ENCODE results near the gene SYDE2. TPM values are rescaled to one million over a fixed set of nuclear protein-coding genes. Genes with fewer than 3 reads are reported as not detected.

Gene SYDE2
- total RNA-seq, 2 donors from 2014 or later = 15.4 to 21.8 TPM

DNA sequence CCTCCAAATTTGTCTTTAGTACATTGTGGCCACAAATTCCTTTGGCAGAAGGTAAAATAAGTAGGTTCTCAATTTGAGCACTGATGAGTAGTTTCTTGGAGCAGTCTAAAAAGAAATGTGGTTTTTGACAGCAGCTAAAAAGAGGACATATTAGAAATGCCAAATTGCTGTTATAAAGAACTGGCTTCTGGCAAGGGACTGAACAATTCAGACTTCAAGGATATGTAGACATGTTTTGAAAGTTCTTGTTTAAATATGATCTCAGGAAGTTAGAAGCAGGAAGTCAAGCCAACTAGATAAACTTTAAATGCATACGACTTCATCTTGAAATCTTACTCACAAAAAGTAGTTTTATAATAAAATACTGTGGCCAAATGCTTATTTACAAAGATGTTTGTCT, 39.8 kb upstream of the SYDE2 start:
- H3K9me3 ChIP-seq = no peaks in the 10 kb centered on the region
- no peaks in the 10 kb centered on the region for H3K27me3 ChIP-seq
- H3K4me3 ChIP-seq = no peak overlapping the region
- no peaks in the 10 kb centered on the region for H3K36me3 ChIP-seq
- TF ChIP-seq, protein P1, sequence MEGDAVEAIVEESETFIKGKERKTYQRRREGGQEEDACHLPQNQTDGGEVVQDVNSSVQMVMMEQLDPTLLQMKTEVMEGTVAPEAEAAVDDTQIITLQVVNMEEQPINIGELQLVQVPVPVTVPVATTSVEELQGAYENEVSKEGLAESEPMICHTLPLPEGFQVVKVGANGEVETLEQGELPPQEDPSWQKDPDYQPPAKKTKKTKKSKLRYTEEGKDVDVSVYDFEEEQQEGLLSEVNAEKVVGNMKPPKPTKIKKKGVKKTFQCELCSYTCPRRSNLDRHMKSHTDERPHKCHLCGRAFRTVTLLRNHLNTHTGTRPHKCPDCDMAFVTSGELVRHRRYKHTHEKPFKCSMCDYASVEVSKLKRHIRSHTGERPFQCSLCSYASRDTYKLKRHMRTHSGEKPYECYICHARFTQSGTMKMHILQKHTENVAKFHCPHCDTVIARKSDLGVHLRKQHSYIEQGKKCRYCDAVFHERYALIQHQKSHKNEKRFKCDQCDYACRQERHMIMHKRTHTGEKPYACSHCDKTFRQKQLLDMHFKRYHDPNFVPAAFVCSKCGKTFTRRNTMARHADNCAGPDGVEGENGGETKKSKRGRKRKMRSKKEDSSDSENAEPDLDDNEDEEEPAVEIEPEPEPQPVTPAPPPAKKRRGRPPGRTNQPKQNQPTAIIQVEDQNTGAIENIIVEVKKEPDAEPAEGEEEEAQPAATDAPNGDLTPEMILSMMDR (IDR thresholded peaks at IDR 0.05) = no peak
- no peaks in the 10 kb centered on the region for H3K4me1 ChIP-seq
- no peak for DNase-seq (ENCODE audit: low spot score)
- H3K27ac ChIP-seq = no peak overlapping the region

DNA sequence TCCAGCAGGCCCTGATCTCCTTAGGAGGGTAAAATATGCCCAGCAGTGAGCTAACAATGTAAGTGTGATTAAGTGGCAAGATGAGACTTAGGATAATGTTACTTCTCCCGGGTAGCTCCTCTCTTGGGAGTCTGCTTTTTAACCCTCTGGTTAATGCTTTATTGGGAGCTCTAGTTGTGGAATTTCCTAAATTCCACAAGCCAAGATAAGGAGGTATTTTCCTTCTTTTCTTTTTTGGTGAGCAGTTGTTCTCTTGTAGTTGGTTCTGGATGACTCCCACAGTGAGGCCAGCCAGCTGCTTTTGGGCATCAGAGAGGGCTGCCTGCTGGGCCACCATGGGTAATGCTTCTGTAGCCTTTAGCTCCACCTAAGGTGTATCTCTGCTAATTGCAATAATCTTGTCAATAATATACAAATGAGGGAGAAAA, 39.4 kb upstream of the SYDE2 start:
- no peaks in the 10 kb centered on the region for H3K4me1 ChIP-seq
- no peaks in the 10 kb centered on the region for H3K9me3 ChIP-seq
- no peak for DNase-seq (ENCODE audit: low spot score)
- TF ChIP-seq, protein P1 (IDR thresholded peaks at IDR 0.05) = peak in 1 of 2 donors; percentile 42
- no peak overlapping the region for H3K4me3 ChIP-seq
- H3K27ac ChIP-seq = no peak overlapping the region
- H3K27me3 ChIP-seq = no peaks in the 10 kb centered on the region
- H3K36me3 ChIP-seq = no peaks in the 10 kb centered on the region

- H3K4me1 ChIP-seq = no peaks in the 10 kb centered on the region
- H3K27ac ChIP-seq = no peak overlapping the region
- no peaks in the 10 kb centered on the region for H3K36me3 ChIP-seq
- H3K9me3 ChIP-seq = no peaks in the 10 kb centered on the region
- TF ChIP-seq, protein P1 (IDR thresholded peaks at IDR 0.05) = no peak
- H3K4me3 ChIP-seq = no peak overlapping the region
- no peak for DNase-seq (ENCODE audit: low spot score)
- H3K27me3 ChIP-seq = no peaks in the 10 kb centered on the region
Measured at GRCh38 chr1:85237613-85238012, 36.8 kb upstream of the SYDE2 start.

DNA sequence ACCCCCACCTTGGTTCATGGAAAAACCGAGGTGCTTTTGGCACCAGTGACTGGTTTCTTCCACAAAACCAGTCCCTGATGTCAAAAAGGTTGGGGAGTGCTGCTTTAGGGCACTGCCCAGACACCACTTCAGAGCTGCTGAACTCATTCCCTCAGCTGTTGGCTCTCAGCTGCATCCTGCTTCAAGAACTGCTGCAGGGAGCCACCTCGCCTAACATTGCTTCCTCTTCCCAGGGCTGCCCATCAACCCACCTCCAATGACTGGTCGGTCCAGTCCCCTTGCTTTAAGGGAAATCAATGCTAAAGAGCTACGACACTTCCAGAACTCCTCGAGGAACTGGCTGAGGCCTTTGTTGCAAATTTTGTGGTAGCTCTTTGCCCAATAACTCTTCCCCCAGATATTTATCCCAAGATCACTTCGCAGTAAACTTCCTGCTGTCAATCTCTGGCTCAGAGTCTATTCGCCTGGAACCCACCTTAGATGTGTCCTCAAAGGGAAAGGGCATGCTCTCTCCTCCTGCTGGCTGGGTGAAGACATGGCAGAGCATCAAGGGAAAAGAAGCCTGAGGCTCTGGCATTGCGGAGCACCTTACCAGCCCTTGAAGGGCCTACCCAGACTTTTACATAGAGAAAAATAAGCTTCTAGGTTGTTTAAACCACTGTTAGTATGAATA, 29.6 kb upstream of the SYDE2 start:
- Histone ChIP-seq H3K4me1 (peaks cover 0 to 4% of the 10 kb centered on the region in 2 donors), H3K4me3 (no peak overlapping the region), H3K9me3 (no peaks in the 10 kb centered on the region), H3K27ac (no peak overlapping the region), H3K27me3 (no peaks in the 10 kb centered on the region), H3K36me3 (no peaks in the 10 kb centered on the region)
- no peak for DNase-seq (ENCODE audit: low spot score)
- TF ChIP-seq, protein P1 (IDR thresholded peaks at IDR 0.05) = peak in 1 of 2 donors; percentile 21

GRCh38 chr1:85229574-85230097, 28.8 kb upstream of the SYDE2 start:
- H3K9me3 ChIP-seq = no peaks in the 10 kb centered on the region
- TF ChIP-seq, protein P1 (IDR thresholded peaks at IDR 0.05) = no peak
- H3K27ac ChIP-seq = peak overlapping the region; percentile 24 to 56
- no peaks in the 10 kb centered on the region for H3K27me3 ChIP-seq
- DNase-seq (ENCODE audit: low spot score) = no peak
- no peaks in the 10 kb centered on the region for H3K36me3 ChIP-seq
- H3K4me1 ChIP-seq = peaks cover 0 to 10% of the 10 kb centered on the region in 2 donors
- H3K4me3 ChIP-seq = no peak overlapping the region

Data from right atrium auricular region (tissue), 2 donors.